Measurements from ENCODE around the gene KCNQ1OT1. TPM values are rescaled to one million over a fixed set of nuclear protein-coding genes. Genes with fewer than 3 reads are reported as not detected.
A peak's percentile ranks its signal among the peaks of the same experiment; 100 is the strongest.

The KCNQ1OT1 gene
- total and polyA plus RNA-seq, 4 donors, result 0.05 to 4.9 (median 0.61) TPM

GRCh38 chr11:2586793-2587131 is 113.0 kb downstream of the KCNQ1OT1 start:
- H3K27me3 ChIP-seq (ENCODE audit: control insufficient read depth in 4 of 4, insufficient read depth in 4 of 4, low read length in 3 of 4), result no peaks in the 10 kb centered on the region
- H3K27ac ChIP-seq (ENCODE audit: low read depth in 1 of 2, low read length in 2 of 2), result no peak overlapping the region
- no peaks in the 10 kb centered on the region for H3K9me3 ChIP-seq (ENCODE audit: control insufficient read depth in 4 of 4, low read length in 3 of 4)
- no peak overlapping the region for H3K4me3 ChIP-seq (ENCODE audit: low read depth in 1 of 3, low read length in 3 of 3)
- no peaks in the 10 kb centered on the region for H3K4me1 ChIP-seq (ENCODE audit: control insufficient read depth in 4 of 4, insufficient read depth in 4 of 4, low read length in 3 of 4)
- TF ChIP-seq, protein P1, sequence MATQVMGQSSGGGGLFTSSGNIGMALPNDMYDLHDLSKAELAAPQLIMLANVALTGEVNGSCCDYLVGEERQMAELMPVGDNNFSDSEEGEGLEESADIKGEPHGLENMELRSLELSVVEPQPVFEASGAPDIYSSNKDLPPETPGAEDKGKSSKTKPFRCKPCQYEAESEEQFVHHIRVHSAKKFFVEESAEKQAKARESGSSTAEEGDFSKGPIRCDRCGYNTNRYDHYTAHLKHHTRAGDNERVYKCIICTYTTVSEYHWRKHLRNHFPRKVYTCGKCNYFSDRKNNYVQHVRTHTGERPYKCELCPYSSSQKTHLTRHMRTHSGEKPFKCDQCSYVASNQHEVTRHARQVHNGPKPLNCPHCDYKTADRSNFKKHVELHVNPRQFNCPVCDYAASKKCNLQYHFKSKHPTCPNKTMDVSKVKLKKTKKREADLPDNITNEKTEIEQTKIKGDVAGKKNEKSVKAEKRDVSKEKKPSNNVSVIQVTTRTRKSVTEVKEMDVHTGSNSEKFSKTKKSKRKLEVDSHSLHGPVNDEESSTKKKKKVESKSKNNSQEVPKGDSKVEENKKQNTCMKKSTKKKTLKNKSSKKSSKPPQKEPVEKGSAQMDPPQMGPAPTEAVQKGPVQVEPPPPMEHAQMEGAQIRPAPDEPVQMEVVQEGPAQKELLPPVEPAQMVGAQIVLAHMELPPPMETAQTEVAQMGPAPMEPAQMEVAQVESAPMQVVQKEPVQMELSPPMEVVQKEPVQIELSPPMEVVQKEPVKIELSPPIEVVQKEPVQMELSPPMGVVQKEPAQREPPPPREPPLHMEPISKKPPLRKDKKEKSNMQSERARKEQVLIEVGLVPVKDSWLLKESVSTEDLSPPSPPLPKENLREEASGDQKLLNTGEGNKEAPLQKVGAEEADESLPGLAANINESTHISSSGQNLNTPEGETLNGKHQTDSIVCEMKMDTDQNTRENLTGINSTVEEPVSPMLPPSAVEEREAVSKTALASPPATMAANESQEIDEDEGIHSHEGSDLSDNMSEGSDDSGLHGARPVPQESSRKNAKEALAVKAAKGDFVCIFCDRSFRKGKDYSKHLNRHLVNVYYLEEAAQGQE (IDR thresholded peaks at IDR 0.05), result no peak
- TF ChIP-seq FOXA1 (IDR thresholded peaks at IDR 0.05), result no peak
- TF ChIP-seq GABPA (IDR thresholded peaks at IDR 0.05 in 1 of 2, conservative IDR thresholded peaks at IDR 0.05 in 1 of 2), result no peak
- TF ChIP-seq RAD21 (IDR thresholded peaks at IDR 0.05), result no peak
- TF ChIP-seq HNF4G (IDR thresholded peaks at IDR 0.05), result no peak
- TF ChIP-seq YY1 (IDR thresholded peaks at IDR 0.05), result no peak
- no peak for TF ChIP-seq RXRA (IDR thresholded peaks at IDR 0.05)
- DNase-seq (ENCODE audit: low spot score), result no peak
- H3K9ac ChIP-seq (ENCODE audit: low read depth in 1 of 2, low read length in 2 of 2), result no peak overlapping the region
- WGBS, result 86% methylated on average over 5 of the region's 5 CpGs
- H3K36me3 ChIP-seq (ENCODE audit: control insufficient read depth in 4 of 4, insufficient read depth in 3 of 4, low read depth in 1 of 4, low read length in 3 of 4), result no peaks in the 10 kb centered on the region

DNA sequence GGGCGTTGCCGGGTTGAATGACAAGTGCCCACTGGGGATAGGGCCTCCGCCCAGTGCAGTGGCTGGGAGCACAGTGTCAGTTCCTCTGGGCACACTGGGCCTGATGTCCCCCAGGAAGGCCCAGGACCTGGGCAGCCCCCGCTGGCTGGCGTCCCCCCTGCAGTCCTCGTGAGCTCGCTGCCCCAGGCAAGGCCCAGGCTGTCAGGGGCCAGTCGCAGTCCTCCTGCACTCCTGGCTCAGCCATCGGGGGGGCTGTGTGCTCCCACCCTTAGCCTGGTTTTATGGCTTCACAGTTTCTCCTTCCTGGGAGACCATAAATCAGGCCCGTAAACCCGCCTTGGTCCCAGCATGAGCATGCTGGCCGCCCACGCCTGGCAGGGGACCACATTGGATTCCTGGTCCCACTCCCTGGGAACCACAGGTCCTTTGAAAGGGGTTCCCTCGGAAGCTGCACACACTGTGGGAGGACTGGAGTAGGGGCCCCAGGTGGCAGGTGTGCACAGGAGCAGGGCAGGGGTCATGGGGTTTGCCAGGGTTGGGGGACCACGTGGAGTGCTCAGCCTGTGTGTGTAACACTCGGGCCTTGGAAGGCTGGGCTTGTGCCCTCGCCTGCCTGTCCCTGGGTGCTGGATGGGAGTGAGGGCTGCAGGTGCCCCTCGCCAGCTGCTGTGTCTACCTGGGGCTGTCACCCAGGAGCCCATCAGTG is 113.6 kb downstream of the KCNQ1OT1 start:
- no peaks in the 10 kb centered on the region for H3K4me1 ChIP-seq (ENCODE audit: control insufficient read depth in 4 of 4, insufficient read depth in 4 of 4, low read length in 3 of 4)
- no peak overlapping the region for H3K9ac ChIP-seq (ENCODE audit: low read depth in 1 of 2, low read length in 2 of 2)
- no peaks in the 10 kb centered on the region for H3K27me3 ChIP-seq (ENCODE audit: control insufficient read depth in 4 of 4, insufficient read depth in 4 of 4, low read length in 3 of 4)
- WGBS, result 92% methylated on average over 18 of the region's 18 CpGs
- TF ChIP-seq, protein P2, sequence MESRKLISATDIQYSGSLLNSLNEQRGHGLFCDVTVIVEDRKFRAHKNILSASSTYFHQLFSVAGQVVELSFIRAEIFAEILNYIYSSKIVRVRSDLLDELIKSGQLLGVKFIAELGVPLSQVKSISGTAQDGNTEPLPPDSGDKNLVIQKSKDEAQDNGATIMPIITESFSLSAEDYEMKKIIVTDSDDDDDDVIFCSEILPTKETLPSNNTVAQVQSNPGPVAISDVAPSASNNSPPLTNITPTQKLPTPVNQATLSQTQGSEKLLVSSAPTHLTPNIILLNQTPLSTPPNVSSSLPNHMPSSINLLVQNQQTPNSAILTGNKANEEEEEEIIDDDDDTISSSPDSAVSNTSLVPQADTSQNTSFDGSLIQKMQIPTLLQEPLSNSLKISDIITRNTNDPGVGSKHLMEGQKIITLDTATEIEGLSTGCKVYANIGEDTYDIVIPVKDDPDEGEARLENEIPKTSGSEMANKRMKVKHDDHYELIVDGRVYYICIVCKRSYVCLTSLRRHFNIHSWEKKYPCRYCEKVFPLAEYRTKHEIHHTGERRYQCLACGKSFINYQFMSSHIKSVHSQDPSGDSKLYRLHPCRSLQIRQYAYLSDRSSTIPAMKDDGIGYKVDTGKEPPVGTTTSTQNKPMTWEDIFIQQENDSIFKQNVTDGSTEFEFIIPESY (IDR thresholded peaks at IDR 0.05), result no peak
- TF ChIP-seq TAF1 (conservative IDR thresholded peaks at IDR 0.05) (no peak), JUND (IDR thresholded peaks at IDR 0.05) (no peak), NR2F2 (IDR thresholded peaks at IDR 0.05) (no peak), SP1 (IDR thresholded peaks at IDR 0.05) (no peak), RAD21 (IDR thresholded peaks at IDR 0.05) (no peak), GABPA (IDR thresholded peaks at IDR 0.05 in 1 of 2, conservative IDR thresholded peaks at IDR 0.05 in 1 of 2) (no peak), YY1 (IDR thresholded peaks at IDR 0.05) (no peak), ATF3 (IDR thresholded peaks at IDR 0.05) (no peak)
- H3K4me3 ChIP-seq (ENCODE audit: low read depth in 1 of 3, low read length in 3 of 3), result no peak overlapping the region
- peak; percentile 31 for DNase-seq (ENCODE audit: low spot score)
- H3K9me3 ChIP-seq (ENCODE audit: control insufficient read depth in 4 of 4, low read length in 3 of 4), result no peaks in the 10 kb centered on the region
- no peaks in the 10 kb centered on the region for H3K36me3 ChIP-seq (ENCODE audit: control insufficient read depth in 4 of 4, insufficient read depth in 3 of 4, low read depth in 1 of 4, low read length in 3 of 4)
- no peak overlapping the region for H3K27ac ChIP-seq (ENCODE audit: low read depth in 1 of 2, low read length in 2 of 2)
